GM12878 (cell line): ENCODE data around the gene KARS1. TPM values are rescaled to one million over a fixed set of nuclear protein-coding genes. Genes with fewer than 3 reads are reported as not detected.

Experiments used
- ATAC-seq: fragments of 200-7000 bp; cut with Tn5 transposase; 3 replicates; pipeline ENCODE4 v1.9.1; 2020; ENCODE audit warnings: mild to moderate bottlenecking, moderate library complexity
- BruUV-seq: library from RNA; stranded (reverse); fragments of 400-500 nt; replicated peaks from 2 replicates; lab custom pipeline; 2021; lab: Mats Ljungman, UMichigan
- CTCF ChIA-PET: fragments of 300-600 bp; sonication (Branson Sonifier 250); formaldehyde crosslinking; extraction: SDS; loops from one replicate; lab custom pipeline; 2021; ENCODE audit warnings: inconsistent platforms; lab: Yijun Ruan, JAX
- POLR2A ChIA-PET: fragments of 350-600 bp; formaldehyde crosslinking; extraction: SDS; loops from one replicate; lab custom pipeline; 2021; ENCODE audit warnings: inconsistent platforms; lab: Charles Lee
- RAD21 ChIA-PET: fragments of 300-600 bp; sonication (Branson Sonifier 250); formaldehyde crosslinking; loops from one replicate; lab custom pipeline; 2023; ENCODE audit warnings: antibody characterized with exemption; ENCODE audit not compliant: unreplicated experiment; lab: Charles Lee
- SMC1A ChIA-PET: fragments of 300-600 bp; sonication (Branson Sonifier 250); formaldehyde crosslinking; loops from one replicate; lab custom pipeline; 2023; ENCODE audit not compliant: unreplicated experiment, uncharacterized antibody; lab: Charles Lee
- DNase-seq: peaks from one replicate; pipeline ENCODE4 v3.0.0-alpha.2; 2011; ENCODE audit warnings: low read depth, low spot score
- FAIRE-seq: peaks from 3 replicates; lab custom pipeline; 2011; peaks lifted over from hg19 to GRCh38; lab: Jason Lieb, UNC
- H2AFZ ChIP-seq: 2 replicates; pipeline ENCODE4 v1.6.0; 2011; ENCODE audit warnings: low read depth, low read length, control low read depth; ENCODE audit not compliant: control insufficient read depth
- H3K27ac ChIP-seq: 2 replicates; pipeline ENCODE4 v1.5.1; 2011; ENCODE audit warnings: control low read depth; ENCODE audit not compliant: control insufficient read depth, insufficient read depth
- H3K27me3 ChIP-seq, 2 experiments: replicated peaks in 1 of 2; 2 replicates each; pipeline versions ENCODE4 v1.6.0 to v1.6.1; 2011; ENCODE audit warnings: low read length in 1 of 2; ENCODE audit not compliant: control insufficient read depth in 2 of 2, insufficient read depth in 2 of 2
- H3K36me3 ChIP-seq, 2 experiments: 2 replicates each; pipeline ENCODE4 v1.5.1; 2011; ENCODE audit warnings: low read length in 1 of 2; ENCODE audit not compliant: control insufficient read depth in 2 of 2, insufficient read depth in 2 of 2
- H3K4me1 ChIP-seq: 2 replicates; pipeline ENCODE4 v1.6.1; 2011; ENCODE audit warnings: mild to moderate bottlenecking, low read length, moderate library complexity, mixed read lengths; ENCODE audit not compliant: control insufficient read depth, insufficient read depth
- H3K4me2 ChIP-seq: 2 replicates; pipeline ENCODE4 v1.6.0; 2011; ENCODE audit warnings: control low read depth; ENCODE audit not compliant: control insufficient read depth, insufficient read depth
- H3K4me3 ChIP-seq: fragments of 200-600 bp; sonication (generic); 2 replicates; pipeline ENCODE4 v1.5.1; 2016
- H3K79me2 ChIP-seq: 2 replicates; pipeline ENCODE4 v1.6.0; 2011; ENCODE audit warnings: low read length; ENCODE audit not compliant: control insufficient read depth, insufficient read depth
- H3K9ac ChIP-seq: 2 replicates; pipeline ENCODE4 v1.8.0; 2011; ENCODE audit warnings: low read length, control low read depth, mixed read lengths; ENCODE audit not compliant: control insufficient read depth, insufficient read depth
- H3K9me3 ChIP-seq: replicated peaks from 3 replicates; pipeline ENCODE4 v1.5.1; 2011; ENCODE audit warnings: mild to moderate bottlenecking, low read length; ENCODE audit not compliant: control insufficient read depth, insufficient read depth
- H4K20me1 ChIP-seq: 2 replicates; pipeline ENCODE4 v1.6.0; 2011; ENCODE audit not compliant: control insufficient read depth, insufficient read depth
- CBX3 ChIP-seq: fragments of 200-600 bp; sonication (generic); IDR thresholded peaks from 2 replicates; pipeline ENCODE4 v1.6.1; 2016; ENCODE audit warnings: low read depth, borderline replicate concordance
- NFIC ChIP-seq: IDR thresholded peaks from 2 replicates; pipeline ENCODE4 v1.6.1; 2012; ENCODE audit warnings: low read depth, mild to moderate bottlenecking, inconsistent platforms, low read length, moderate library complexity
- POU2F2 ChIP-seq: IDR thresholded peaks from 3 replicates; pipeline ENCODE4 v1.6.1; 2011; ENCODE audit warnings: low read depth, mild to moderate bottlenecking, low read length, borderline replicate concordance
- RB1 ChIP-seq: fragments of 450-650 bp; formaldehyde crosslinking; IDR thresholded peaks from 2 replicates; pipeline ENCODE4 v1.6.1; 2017; ENCODE audit warnings: mild to moderate bottlenecking, borderline replicate concordance
- SIN3A ChIP-seq: IDR thresholded peaks from 2 replicates; pipeline ENCODE4 v1.6.1; 2012; ENCODE audit warnings: low read depth, low read length, improper control_type of control experiment
- SMAD5 ChIP-seq: IDR thresholded peaks from 2 replicates; pipeline ENCODE4 v1.6.1; 2016; ENCODE audit warnings: antibody characterized with exemption, low read depth
- SPI1 ChIP-seq: IDR thresholded peaks from 2 replicates; pipeline ENCODE4 v1.6.1; 2011; ENCODE audit warnings: low read depth, mild to moderate bottlenecking, low read length, moderate library complexity, borderline replicate concordance; ENCODE audit not compliant: insufficient read depth
- SRF ChIP-seq, 2 experiments: IDR thresholded peaks; 2 replicates each; pipeline ENCODE4 v1.6.1; 2011; ENCODE audit warnings: low read depth in 2 of 2, low read length in 2 of 2, mild to moderate bottlenecking in 1 of 2, moderate library complexity in 1 of 2
- TBL1XR1 ChIP-seq: IDR thresholded peaks from 2 replicates; pipeline ENCODE4 v1.6.1; 2012; ENCODE audit warnings: low read depth, low read length, improper control_type of control experiment
- ZBED1 ChIP-seq: IDR thresholded peaks from 2 replicates; pipeline ENCODE4 v1.6.1; 2016; ENCODE audit warnings: borderline replicate concordance
- WGBS: methylation state at CpG from one replicate; pipeline ENCODE4 v1.1.6; 2016; ENCODE audit warnings: low lambda C conversion rate; ENCODE audit not compliant: insufficient replicate concordance, insufficient coverage; ENCODE audit errors: missing lambda C conversion rate; 5-methylcytosine and 5-hydroxymethylcytosine counted together
- in situ Hi-C: fragments of 300-500 bp; cut with MboI; formaldehyde crosslinking; loops from 9 replicates; pipeline ENCODE4 v1.14.3; 2018; ENCODE audit warnings: mixed read lengths
- intact Hi-C: fragments of 100-400 bp; cut with micrococcal nuclease; formaldehyde crosslinking; loops from one replicate; pipeline ENCODE4 v1.14.2; 2022; ENCODE audit not compliant: unreplicated experiment
- polyA plus RNA-seq, 11 experiments: library from polyadenylated mRNA; depleted of rRNA in 4 of 11; unstranded in 6 of 11; stranded (reverse) in 5 of 11; fragments of >200 nt; fragmentation: Nextera tagmentation in 4 of 11; fragmentation: Illumina TruSeq in 1 of 11; extraction: Ambion mirVana in 4 of 11; extraction: Trizol in 1 of 11; gene quantifications; 1 replicate in 1 of 11; 2 replicates in 10 of 11; pipeline versions ENCODE4 v1.2.1 to v1.2.3, GENCODE V29; 2011 to 2016; ENCODE audit warnings: inconsistent platforms in 2 of 11, missing spikeins in 2 of 11, low read depth in 1 of 11
- total RNA-seq, 4 experiments: library from RNA; depleted of rRNA in 3 of 4; stranded (reverse); fragments of >200 nt in 3 of 4; fragmentation: Illumina TruSeq in 1 of 4; extraction: Trizol in 1 of 4; gene quantifications; 2 replicates each; pipeline versions ENCODE4 v1.2.1 to v1.2.3, GENCODE V29; 2013 to 2021

Gene KARS1
- total and polyA plus RNA-seq, 10 of the 15 experiments (the other 5 are each of a cell fraction or from before 2014, with no cell fraction given), result 187 to 312 (median 211) TPM

GRCh38 chr16:75588716-75589115, 58.7 kb downstream of the KARS1 start (continued):
- no peak for TF ChIP-seq SIN3A
- no peak for TF ChIP-seq ZBED1
- TF ChIP-seq POU2F2, result no peak
- TF ChIP-seq SRF (IDR thresholded peaks at IDR 0.05; ENCODE audit: low read depth in 2 of 2, low read length in 2 of 2), result no peak

- POLR2A ChIA-PET, result interaction anchor here (1.0 to 1.3 kb wide), 2 partner anchors 18 to 19 kb away, joined by 3 to 5 read pairs; partner anchors contain the start of gene GABARAPL2
- FAIRE-seq, result no peak
- intact Hi-C loops, result no loop called here
- WGBS, result 30% methylated on average over 3 of the region's 3 CpGs
- no peak for DNase-seq
- H3K4me3 ChIP-seq, result no peak overlapping the region
- no peak overlapping the region for H3K4me2 ChIP-seq
- TF ChIP-seq SPI1, result peak; percentile 63; the same call in 1 of the 2 replicates
- TF ChIP-seq SMAD5, result no peak
- TF ChIP-seq CBX3, result no peak
- 0 out of 2 replicates have a peak, but pooled peaks have one; percentile 20 for TF ChIP-seq NFIC
- TF ChIP-seq TBL1XR1, result no peak
- no peak for TF ChIP-seq RB1
- H3K27ac ChIP-seq, result no peak overlapping the region; the same call in 1 of the 2 replicates
- no peak overlapping the region for H3K9ac ChIP-seq
- no peaks in the 10 kb centered on the region for H3K27me3 ChIP-seq
- no TSS peak for BruUV-seq
- ATAC-seq, result peak; percentile 80
- H3K36me3 ChIP-seq, result no peaks in the 10 kb centered on the region; a peak in 1 of 4 replicates
- H3K4me1 ChIP-seq, result peaks cover 11% of the 10 kb centered on the region
- no peaks in the 10 kb centered on the region for H3K9me3 ChIP-seq
- SMC1A ChIA-PET, result interaction anchor here (0.9 to 1.2 kb wide), 2 partner anchors 38 to 60 kb away, joined by 3 to 5 read pairs; no protein-coding TSS in a partner anchor
- no peaks in the 10 kb centered on the region for H3K79me2 ChIP-seq
- H4K20me1 ChIP-seq, result no peaks in the 10 kb centered on the region
- CTCF ChIA-PET, result interaction anchor here (0.6 to 1.1 kb wide), 7 partner anchors 11 to 612 kb away, joined by 3 to 5 read pairs (median 3); no protein-coding TSS in a partner anchor
- in situ Hi-C loops, result no loop called here
- RAD21 ChIA-PET, result interaction anchor here (0.9 to 1.0 kb wide), 2 partner anchors 20 to 28 kb away, joined by 3 to 5 read pairs; partner anchors contain the start of gene TMEM231
- no peak overlapping the region for H2AFZ ChIP-seq
Measured at GRCh38 chr16:75584108-75584507, 63.4 kb downstream of the KARS1 start.
